K562 (cell line): ENCODE results near the gene STRIP1. TPM values are rescaled to one million over a fixed set of nuclear protein-coding genes. Genes with fewer than 3 reads are reported as not detected.

Experiments used
- ATAC-seq: fragments of 200-7000 bp; cut with Tn5 transposase; 3 replicates; pipeline ENCODE4 v1.9.1; 2020; ENCODE audit warnings: moderate library complexity
- BruUV-seq: library from RNA; stranded (reverse); fragments of 400-500 nt; replicated peaks from 2 replicates; lab custom pipeline; 2021; lab: Mats Ljungman, UMichigan
- CTCF ChIA-PET: fragments of 300-600 bp; formaldehyde crosslinking; extraction: SDS; loops from one replicate; lab custom pipeline; 2021; ENCODE audit warnings: low intra/inter-chr PET ratio; lab: Yijun Ruan, JAX
- POLR2A ChIA-PET: fragments of 300-600, 350-650 bp; sonication (Branson Sonifier 250); formaldehyde crosslinking; extraction: SDS; loops from one replicate; lab custom pipeline; 2021; ENCODE audit warnings: antibody characterized with exemption, inconsistent platforms; lab: Yijun Ruan, JAX
- DNase-seq, 4 experiments: peaks; one replicate each; pipeline versions ENCODE4 v3.0.0 to v3.0.0-alpha.2; 2011 to 2018; ENCODE audit warnings: low spot score in 3 of 4, mixed read lengths in 3 of 4; ENCODE audit errors: extremely low read depth in 1 of 4
- FAIRE-seq: peaks from 2 replicates; lab custom pipeline; 2011; peaks lifted over from hg19 to GRCh38; lab: Jason Lieb, UNC
- H2AFZ ChIP-seq: 2 replicates; pipeline ENCODE4 v1.6.0; 2011; ENCODE audit warnings: low read depth, low read length, control low read depth, inconsistent platforms
- H3K27ac ChIP-seq: fragments of 200-600 bp; 3 replicates; pipeline ENCODE4 v1.8.0; 2011; ENCODE audit warnings: low read depth, mild to moderate bottlenecking, control low read depth, inconsistent platforms, low read length, moderate library complexity, mixed read lengths; ENCODE audit errors: extremely low read depth
- H3K27me3 ChIP-seq, 2 experiments: fragments of 300-600 bp in 1 of 2; 2 replicates in 1 of 2; 3 replicates in 1 of 2; pipeline versions ENCODE4 v1.6.0 to v1.8.0; 2011; ENCODE audit warnings: inconsistent platforms in 2 of 2, low read length in 2 of 2, mild to moderate bottlenecking in 1 of 2, mixed read lengths in 1 of 2, moderate library complexity in 1 of 2; ENCODE audit not compliant: control insufficient read depth in 2 of 2, insufficient read depth in 2 of 2
- H3K36me3 ChIP-seq: fragments of 300-600 bp; 3 replicates; pipeline ENCODE4 v1.8.0; 2011; ENCODE audit warnings: mild to moderate bottlenecking, low read length, inconsistent platforms; ENCODE audit not compliant: control insufficient read depth, insufficient read depth
- H3K4me1 ChIP-seq, 2 experiments: fragments of 200-600 bp in 1 of 2; replicated peaks in 1 of 2; 2 replicates in 1 of 2; 3 replicates in 1 of 2; pipeline versions ENCODE4 v1.5.1 to v1.8.0; 2011; ENCODE audit warnings: inconsistent platforms in 2 of 2, low read length in 2 of 2, mild to moderate bottlenecking in 1 of 2, mixed read lengths in 1 of 2, moderate library complexity in 1 of 2; ENCODE audit not compliant: control insufficient read depth in 2 of 2, insufficient read depth in 2 of 2
- H3K4me2 ChIP-seq: 2 replicates; pipeline ENCODE4 v1.6.1; 2011; ENCODE audit warnings: low read length, control low read depth, inconsistent platforms, mixed read lengths; ENCODE audit not compliant: insufficient read depth
- H3K4me3 ChIP-seq: fragments of 200-600 bp; sonication (generic), shearing (Covaris generic); 2 replicates; pipeline ENCODE4 v1.5.1; 2016; ENCODE audit warnings: control low read depth, inconsistent platforms
- H3K79me2 ChIP-seq: fragments of 200-600 bp; 3 replicates; pipeline ENCODE4 v1.8.0; 2011; ENCODE audit warnings: low read length, inconsistent platforms; ENCODE audit not compliant: control insufficient read depth, insufficient read depth
- H3K9ac ChIP-seq, 2 experiments: 2 replicates each; pipeline versions ENCODE4 v1.6.0 to v1.6.1; 2011; ENCODE audit warnings: low read depth in 2 of 2, low read length in 2 of 2, control low read depth in 1 of 2, inconsistent platforms in 1 of 2, mild to moderate bottlenecking in 1 of 2, mixed read lengths in 1 of 2; ENCODE audit not compliant: insufficient read depth in 1 of 2
- H3K9me1 ChIP-seq: one replicate; pipeline ENCODE4 v1.6.0; 2011; ENCODE audit warnings: inconsistent platforms, mild to moderate bottlenecking, low read length, moderate library complexity; ENCODE audit not compliant: control insufficient read depth, insufficient read depth
- H3K9me3 ChIP-seq: replicated peaks from 2 replicates; pipeline ENCODE4 v1.5.1; 2011; ENCODE audit warnings: low read depth, low read length, inconsistent platforms; ENCODE audit not compliant: control insufficient read depth, insufficient read depth
- H4K20me1 ChIP-seq: replicated peaks from 2 replicates; pipeline ENCODE4 v1.6.1; 2011; ENCODE audit warnings: low read length, inconsistent platforms, mixed read lengths; ENCODE audit not compliant: control insufficient read depth, insufficient read depth
- ARID4B ChIP-seq: sonication (generic); formaldehyde crosslinking; IDR thresholded peaks from 2 replicates; pipeline ENCODE4 v1.8.0; 2022; ENCODE audit warnings: mild to moderate bottlenecking, missing genetic modification reagents
- SAP30 ChIP-seq: fragments of 200-600 bp; sonication (generic); IDR thresholded peaks from 2 replicates; pipeline ENCODE4 v1.6.1; 2012; ENCODE audit warnings: borderline replicate concordance, low read depth, mild to moderate bottlenecking, moderate library complexity, low read length, control low read depth, inconsistent platforms; ENCODE audit not compliant: insufficient read depth, poor library complexity, severe bottlenecking
- SP1 ChIP-seq: sonication (generic); formaldehyde crosslinking; IDR thresholded peaks from 2 replicates; pipeline ENCODE4 v1.8.1; 2022; ENCODE audit warnings: mild to moderate bottlenecking, missing genetic modification reagents
- ZNF79 ChIP-seq: fragments of 250-450 bp; sonication (Bioruptor Pico); IDR thresholded peaks from 2 replicates; pipeline ENCODE4 v1.4.0; 2020; ENCODE audit warnings: low read depth, mild to moderate bottlenecking, moderate library complexity
- WGBS: fragments of 100-300 bp; shearing (Covaris generic); methylation state at CpG from one replicate; pipeline ENCODE4 v1.1.6; 2016; ENCODE audit warnings: low coverage, mixed read lengths; ENCODE audit not compliant: insufficient coverage; ENCODE audit errors: missing lambda C conversion rate; 5-methylcytosine and 5-hydroxymethylcytosine counted together
- in situ Hi-C: fragments of 300-500 bp; cut with MboI; formaldehyde crosslinking; loops from 4 replicates; pipeline ENCODE4 v1.15.0; 2018; ENCODE audit warnings: inconsistent platforms, mixed read lengths
- intact Hi-C: fragments of 100-400 bp; cut with micrococcal nuclease; formaldehyde crosslinking; loops from 2 replicates; pipeline ENCODE4 v1.14.2; 2022
- polyA plus RNA-seq, 8 experiments: library from polyadenylated mRNA; depleted of rRNA in 4 of 8; stranded (reverse) in 5 of 8; unstranded in 3 of 8; fragments of >200 nt; fragmentation: Nextera tagmentation in 2 of 8; fragmentation: Illumina TruSeq in 1 of 8; extraction: Ambion mirVana in 2 of 8; extraction: Trizol in 1 of 8; gene quantifications; 2 replicates each; pipeline versions ENCODE4 v1.2.1 to v1.2.3, GENCODE V29; 2011 to 2014; ENCODE audit warnings: inconsistent platforms in 1 of 8, missing spikeins in 1 of 8
- total RNA-seq, 7 experiments: library from RNA; depleted of rRNA in 6 of 7; stranded (reverse); fragments of >200 nt in 6 of 7; fragmentation: Illumina TruSeq in 2 of 7; extraction: Trizol in 2 of 7; gene quantifications; 2 replicates each; pipeline versions ENCODE4 v1.2.1 to v1.2.3, GENCODE V29; 2011 to 2021; ENCODE audit warnings: low replicate concordance in 1 of 7

The STRIP1 gene
- total and polyA plus RNA-seq, 9 of the 15 experiments (the other 6 are each of a cell fraction or from before 2014, with no cell fraction given) = 9.9 to 42.3 (median 32.0) TPM

GRCh38 chr1:110091381-110091780 lies 57.0 kb downstream of the STRIP1 start:
- H4K20me1 ChIP-seq = no peaks in the 10 kb centered on the region; the same call in 1 of the 2 replicates
- FAIRE-seq = no peak
- no peak for DNase-seq
- 0% methylated on average over 2 of the region's 2 CpGs for WGBS
- H3K9ac ChIP-seq = no peak overlapping the region
- H3K27me3 ChIP-seq = peaks cover 19 to 40% of the 10 kb centered on the region in 2 experiments; a peak in 4 of 5 replicates
- TF ChIP-seq SP1 (CRISPR knock-in tag) (no peak), ZNF79 (CRISPR knock-in tag) (no peak), SAP30 (no peak), ARID4B (CRISPR knock-in tag) (no peak)
- ChIA-PET POLR2A (interaction anchor here (0.6 to 4.5 kb wide), 8 partner anchors 10 to 531 kb away, joined by 3 to 48 read pairs (median 4); partner anchors contain the start of genes ALX3 and UBL4B), CTCF (no interaction called here)
- no peak overlapping the region for H3K27ac ChIP-seq
- no peak overlapping the region for H3K4me3 ChIP-seq
- H3K36me3 ChIP-seq = no peaks in the 10 kb centered on the region
- in situ Hi-C loops = no loop called here
- intact Hi-C loops = no loop called here
- no peak overlapping the region for H2AFZ ChIP-seq
- ATAC-seq = no peak
- H3K4me2 ChIP-seq = no peak overlapping the region
- H3K9me1 ChIP-seq = peaks cover 5% of the 10 kb centered on the region
- BruUV-seq = no TSS peak
- no peaks in the 10 kb centered on the region for H3K9me3 ChIP-seq
- peaks cover 12 to 13% of the 10 kb centered on the region in 2 experiments for H3K4me1 ChIP-seq
- H3K79me2 ChIP-seq = no peaks in the 10 kb centered on the region
